Testis (tissue), 3 donors: ENCODE measurements around the gene CLDN5. TPM values are rescaled to one million over a fixed set of nuclear protein-coding genes. Genes with fewer than 3 reads are reported as not detected.

Experiments used
- DNase-seq: peaks from one replicate; pipeline ENCODE4 v3.0.0-alpha.2; 2019
- H3K27ac ChIP-seq, 2 donors: fragments of 200-600 bp; sonication (generic); one replicate each; pipeline ENCODE4 v1.5.1; 2019
- H3K27me3 ChIP-seq: fragments of 200-600 bp; sonication (generic); one replicate; pipeline ENCODE4 v1.5.1; 2019
- H3K36me3 ChIP-seq: fragments of 200-600 bp; sonication (generic); one replicate; pipeline ENCODE4 v1.5.1; 2017; ENCODE audit warnings: low read depth; ENCODE audit errors: missing control alignments
- H3K4me1 ChIP-seq: fragments of 200-600 bp; sonication (generic); one replicate; pipeline ENCODE4 v1.5.1; 2019
- H3K4me3 ChIP-seq, 2 donors: fragments of 200-600 bp; sonication (generic); one replicate each; pipeline ENCODE4 v1.5.1; 2017 to 2019
- H3K9me3 ChIP-seq: fragments of 200-600 bp; sonication (generic); one replicate; pipeline ENCODE4 v1.5.1; 2017
- POLR2A ChIP-seq: fragments of 450-650 bp; IDR thresholded peaks from one replicate; pipeline ENCODE4 v1.6.1; 2017; ENCODE audit warnings: antibody characterized with exemption, mild to moderate bottlenecking, moderate library complexity
- WGBS, 2 donors: methylation state at CpG; one replicate each; pipeline ENCODE4 v1.1.5; 2018; 5-methylcytosine and 5-hydroxymethylcytosine counted together
- intact Hi-C: fragments of 100-400 bp; cut with DNase I; formaldehyde crosslinking; loops from one replicate; pipeline ENCODE4 v1.15.1; 2023; ENCODE audit warnings: low total_unique reads
- polyA plus RNA-seq: library from polyadenylated mRNA; stranded (reverse); fragments of 350-450 nt; fragmentation: Illumina TruSeq; extraction: RNeasy Lipid Tissue Mini Kit (QIAGEN cat#74804); gene quantifications from one replicate; pipeline ENCODE4 v1.2.3, GENCODE V29; 2014; ENCODE audit warnings: low read depth, low replicate concordance; ENCODE audit not compliant: insufficient read depth
- total RNA-seq, 2 donors: library from RNA; depleted of rRNA; stranded (reverse); fragments of >200 nt; gene quantifications; one replicate each; pipeline ENCODE4 v1.2.3, GENCODE V29; 2016
- TF ChIP-seq, protein P1 (sequence below), 3 experiments: fragments of 450-650 bp in 2 of 3; fragments of 200-600 bp in 1 of 3; sonication (generic) in 1 of 3; IDR thresholded peaks; one replicate each; pipeline ENCODE4 v1.5.1; 2016 to 2019; ENCODE audit warnings: antibody characterized with exemption in 3 of 3, mild to moderate bottlenecking in 2 of 3, moderate library complexity in 1 of 3

Gene CLDN5
- total and polyA plus RNA-seq, 3 donors from 2014 or later, result 10.4 to 42.0 (median 29.2) TPM

DNA sequence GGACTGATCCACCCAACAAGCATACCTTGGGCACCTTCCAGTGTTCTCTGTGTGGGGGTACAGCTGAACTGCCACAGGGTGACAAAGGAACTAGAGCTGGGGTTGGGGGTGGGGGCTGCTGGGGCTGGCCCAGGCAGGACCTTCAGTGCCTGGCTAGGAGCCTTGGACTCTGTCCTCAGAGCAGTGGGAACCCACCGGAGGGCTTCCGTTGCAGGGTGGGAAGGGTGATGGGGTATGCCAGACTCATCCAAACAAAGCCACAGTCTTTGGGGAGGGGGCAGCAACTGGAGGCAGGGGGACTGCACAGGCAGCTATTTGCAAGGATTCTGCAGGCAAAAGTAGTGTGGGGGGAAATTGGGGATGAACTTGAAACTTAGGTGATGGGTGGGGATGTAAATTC is 35.7 kb upstream of the CLDN5 start:
- no peak overlapping the region for H3K27ac ChIP-seq
- no peak for DNase-seq
- no peaks in the 10 kb centered on the region for H3K27me3 ChIP-seq
- no peak overlapping the region for H3K4me3 ChIP-seq
- no peak for TF ChIP-seq POLR2A
- TF ChIP-seq, protein P1, sequence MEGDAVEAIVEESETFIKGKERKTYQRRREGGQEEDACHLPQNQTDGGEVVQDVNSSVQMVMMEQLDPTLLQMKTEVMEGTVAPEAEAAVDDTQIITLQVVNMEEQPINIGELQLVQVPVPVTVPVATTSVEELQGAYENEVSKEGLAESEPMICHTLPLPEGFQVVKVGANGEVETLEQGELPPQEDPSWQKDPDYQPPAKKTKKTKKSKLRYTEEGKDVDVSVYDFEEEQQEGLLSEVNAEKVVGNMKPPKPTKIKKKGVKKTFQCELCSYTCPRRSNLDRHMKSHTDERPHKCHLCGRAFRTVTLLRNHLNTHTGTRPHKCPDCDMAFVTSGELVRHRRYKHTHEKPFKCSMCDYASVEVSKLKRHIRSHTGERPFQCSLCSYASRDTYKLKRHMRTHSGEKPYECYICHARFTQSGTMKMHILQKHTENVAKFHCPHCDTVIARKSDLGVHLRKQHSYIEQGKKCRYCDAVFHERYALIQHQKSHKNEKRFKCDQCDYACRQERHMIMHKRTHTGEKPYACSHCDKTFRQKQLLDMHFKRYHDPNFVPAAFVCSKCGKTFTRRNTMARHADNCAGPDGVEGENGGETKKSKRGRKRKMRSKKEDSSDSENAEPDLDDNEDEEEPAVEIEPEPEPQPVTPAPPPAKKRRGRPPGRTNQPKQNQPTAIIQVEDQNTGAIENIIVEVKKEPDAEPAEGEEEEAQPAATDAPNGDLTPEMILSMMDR (IDR thresholded peaks at IDR 0.05), result no peak
- no peaks in the 10 kb centered on the region for H3K4me1 ChIP-seq
- 92 to 96% methylated on average over 2 of the region's 2 CpGs for WGBS, 2 donors
- intact Hi-C loops, result no loop called here
- no peaks in the 10 kb centered on the region for H3K9me3 ChIP-seq
- no peaks in the 10 kb centered on the region for H3K36me3 ChIP-seq

DNA sequence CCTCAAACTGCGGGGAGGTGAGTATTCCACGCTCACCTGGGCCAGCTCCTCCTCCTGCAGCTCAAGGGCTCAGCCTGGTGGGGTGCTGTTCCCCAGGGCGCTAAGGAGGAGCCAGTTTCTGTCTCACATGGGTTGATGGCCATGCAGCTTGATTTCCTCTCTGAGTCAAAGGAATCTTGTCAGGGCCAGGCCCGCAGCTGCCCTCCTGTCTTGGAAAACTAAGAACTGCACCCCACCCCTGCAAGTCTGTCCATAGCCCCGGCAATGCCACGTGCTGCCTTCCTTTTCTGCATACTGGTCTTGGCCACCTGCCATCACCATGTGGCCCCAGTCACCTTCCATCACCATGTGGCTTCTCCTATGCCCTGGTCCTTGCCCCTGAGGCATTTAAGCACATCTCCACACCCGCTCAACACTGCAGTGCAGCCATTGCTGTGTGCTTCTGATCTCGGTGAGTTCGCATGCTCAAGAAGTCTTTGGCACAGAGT is 35.2 kb upstream of the CLDN5 start:
- 84 to 88% methylated on average over 8 to 9 of the region's 9 CpGs for WGBS, 2 donors
- TF ChIP-seq, protein P1 (IDR thresholded peaks at IDR 0.05), result no peak
- TF ChIP-seq POLR2A, result no peak
- DNase-seq, result no peak
- intact Hi-C loops, result no loop called here
- H3K4me3 ChIP-seq, result no peak overlapping the region
- H3K4me1 ChIP-seq, result no peaks in the 10 kb centered on the region
- no peaks in the 10 kb centered on the region for H3K36me3 ChIP-seq
- no peak overlapping the region for H3K27ac ChIP-seq
- H3K9me3 ChIP-seq, result no peaks in the 10 kb centered on the region
- H3K27me3 ChIP-seq, result no peaks in the 10 kb centered on the region

DNA sequence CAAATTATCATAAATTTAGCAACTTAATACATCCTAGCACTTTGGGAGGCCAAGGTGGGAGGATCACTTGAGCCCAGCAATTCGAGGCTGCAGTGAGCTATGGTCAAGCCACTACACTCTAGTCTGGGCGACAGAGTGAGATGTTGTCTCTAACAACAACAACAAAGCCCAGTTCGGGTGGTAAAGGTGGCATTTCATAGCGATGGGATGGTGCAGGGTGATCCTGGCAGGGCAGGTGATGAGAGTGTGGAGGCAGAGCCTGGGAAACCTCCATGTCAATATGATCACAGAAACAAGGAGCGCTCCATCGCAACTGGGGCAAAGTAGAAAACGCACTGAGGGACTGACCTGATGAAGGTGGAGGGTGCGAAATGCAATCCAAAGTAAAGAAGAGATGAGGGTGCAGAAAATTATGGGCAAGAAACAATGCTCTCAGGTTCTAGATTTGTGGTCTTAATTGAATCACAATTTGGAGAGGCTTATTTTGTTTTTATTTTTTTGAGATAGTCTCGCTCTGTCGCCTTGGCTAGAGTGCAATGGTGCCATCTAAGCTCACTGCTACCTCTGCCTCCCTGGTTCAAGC is 32.8 kb upstream of the CLDN5 start:
- WGBS, 2 donors, result 91 to 94% methylated on average over 10 of the region's 10 CpGs
- no peaks in the 10 kb centered on the region for H3K36me3 ChIP-seq
- no peak overlapping the region for H3K27ac ChIP-seq
- no peak overlapping the region for H3K4me3 ChIP-seq
- H3K9me3 ChIP-seq, result no peaks in the 10 kb centered on the region
- no peak for TF ChIP-seq POLR2A
- TF ChIP-seq, protein P1 (IDR thresholded peaks at IDR 0.05), result no peak
- no peak for DNase-seq
- intact Hi-C loops, result no loop called here
- no peaks in the 10 kb centered on the region for H3K27me3 ChIP-seq
- no peaks in the 10 kb centered on the region for H3K4me1 ChIP-seq

DNA sequence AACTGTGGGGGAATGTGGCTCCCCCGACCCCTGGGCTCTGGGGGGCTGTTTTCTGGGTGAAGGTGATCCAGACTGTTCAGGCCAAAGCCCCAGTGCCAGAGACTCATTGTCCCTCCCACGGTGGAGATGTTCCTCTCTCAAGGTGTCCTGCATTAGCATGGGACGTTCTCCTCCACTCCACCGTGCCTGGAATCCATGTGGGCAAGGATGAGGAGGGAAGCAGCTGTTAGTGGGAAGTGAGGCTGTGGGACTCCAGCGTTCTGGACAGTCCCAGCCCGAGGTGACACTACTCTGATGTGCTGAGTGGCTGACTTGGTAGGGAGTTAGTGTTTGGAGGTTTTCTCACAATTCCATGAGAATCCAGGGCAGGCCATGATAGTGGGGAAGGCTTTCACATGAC is 31.4 kb upstream of the CLDN5 start:
- H3K4me3 ChIP-seq, result no peak overlapping the region
- TF ChIP-seq, protein P1 (IDR thresholded peaks at IDR 0.05), result no peak
- no peak for TF ChIP-seq POLR2A
- intact Hi-C loops, result no loop called here
- WGBS, 2 donors, result 84 to 91% methylated on average over 6 of the region's 6 CpGs
- no peaks in the 10 kb centered on the region for H3K9me3 ChIP-seq
- H3K27me3 ChIP-seq, result no peaks in the 10 kb centered on the region
- no peak for DNase-seq
- H3K4me1 ChIP-seq, result no peaks in the 10 kb centered on the region
- no peak overlapping the region for H3K27ac ChIP-seq
- H3K36me3 ChIP-seq, result no peaks in the 10 kb centered on the region

DNA sequence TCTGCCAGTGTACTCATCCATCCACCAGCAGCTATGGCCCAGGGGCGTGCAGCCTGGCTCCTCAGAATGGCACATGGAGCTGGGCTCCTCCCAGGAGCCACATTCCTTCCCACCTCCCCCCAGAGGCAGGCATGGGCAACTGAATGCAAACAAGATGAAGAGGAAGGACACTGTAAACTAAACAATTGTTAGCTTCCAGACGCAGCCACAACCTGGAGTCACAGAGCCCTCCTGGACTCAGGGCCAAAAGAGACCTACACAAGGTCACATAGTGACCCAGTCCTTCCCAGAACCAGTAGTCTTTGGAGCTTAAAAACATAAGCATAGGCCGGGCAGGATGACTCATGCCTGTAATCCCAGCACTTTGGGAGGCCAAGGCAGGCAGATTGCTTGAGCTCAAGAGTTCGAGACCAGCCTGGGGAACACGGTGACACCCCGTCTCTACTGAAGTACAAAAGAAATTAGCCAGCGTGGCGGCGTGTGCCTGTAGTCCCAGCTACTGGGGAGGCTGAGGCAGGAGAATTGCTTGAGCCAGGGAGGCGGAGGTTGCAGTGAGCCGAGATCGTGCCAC is 30.7 kb upstream of the CLDN5 start:
- 79 to 85% methylated on average over 12 of the region's 12 CpGs for WGBS, 2 donors
- Histone ChIP-seq H3K4me1 (no peaks in the 10 kb centered on the region), H3K36me3 (no peaks in the 10 kb centered on the region), H3K27ac (no peak overlapping the region), H3K9me3 (no peaks in the 10 kb centered on the region), H3K27me3 (no peaks in the 10 kb centered on the region), H3K4me3 (no peak overlapping the region)
- TF ChIP-seq, protein P1 (IDR thresholded peaks at IDR 0.05), result no peak
- TF ChIP-seq POLR2A, result no peak
- intact Hi-C loops, result no loop called here
- DNase-seq, result no peak
